Activated CD4-positive, alpha-beta T cell treated with anti-CD3 and anti-CD28 coated beads, Interleukin-2, amount 10 ng/mL, durations not matched to agents 24 days and 14 days (primary cell): ENCODE data around the gene ALDH4A1. TPM values are rescaled to one million over a fixed set of nuclear protein-coding genes. Genes with fewer than 3 reads are reported as not detected.
A peak's percentile ranks its signal among the peaks of the same experiment; 100 is the strongest.
"Not testable (repeated sequence)": the region's sequence is repeated elsewhere in the genome, so short reads cannot be mapped to it uniquely, and the experiment has no call there.

Source experiments
- DNase-seq: peaks from one replicate; pipeline ENCODE4 v3.0.0; 2022
- H3K27ac Mint-ChIP-seq: one replicate; pipeline ENCODE4 v1.8.0; 2022; ENCODE audit warnings: mild to moderate bottlenecking, mixed read lengths
- H3K27me3 Mint-ChIP-seq: one replicate; pipeline ENCODE4 v1.8.0; 2022; ENCODE audit warnings: mixed read lengths
- H3K36me3 Mint-ChIP-seq: one replicate; pipeline ENCODE4 v1.8.0; 2022; ENCODE audit warnings: low read depth, mild to moderate bottlenecking, mixed read lengths
- H3K4me1 Mint-ChIP-seq: one replicate; pipeline ENCODE4 v1.8.0; 2021; ENCODE audit warnings: mixed read lengths
- H3K4me3 Mint-ChIP-seq: one replicate; pipeline ENCODE4 v1.8.0; 2022; ENCODE audit warnings: mild to moderate bottlenecking, moderate library complexity, mixed read lengths
- H3K9me3 Mint-ChIP-seq: one replicate; pipeline ENCODE4 v1.8.0; 2021; ENCODE audit warnings: mixed read lengths
- intact Hi-C: fragments of 100-400 bp; cut with micrococcal nuclease; formaldehyde crosslinking; loops from one replicate; pipeline ENCODE4 v1.15.1; 2023
- total RNA-seq: library from RNA; stranded (reverse); gene quantifications from 2 replicates; pipeline ENCODE4 v1.2.3, GENCODE V29; 2022

Gene ALDH4A1
- total RNA-seq, 1 donor from 2014 or later = 2.8 TPM

DNA sequence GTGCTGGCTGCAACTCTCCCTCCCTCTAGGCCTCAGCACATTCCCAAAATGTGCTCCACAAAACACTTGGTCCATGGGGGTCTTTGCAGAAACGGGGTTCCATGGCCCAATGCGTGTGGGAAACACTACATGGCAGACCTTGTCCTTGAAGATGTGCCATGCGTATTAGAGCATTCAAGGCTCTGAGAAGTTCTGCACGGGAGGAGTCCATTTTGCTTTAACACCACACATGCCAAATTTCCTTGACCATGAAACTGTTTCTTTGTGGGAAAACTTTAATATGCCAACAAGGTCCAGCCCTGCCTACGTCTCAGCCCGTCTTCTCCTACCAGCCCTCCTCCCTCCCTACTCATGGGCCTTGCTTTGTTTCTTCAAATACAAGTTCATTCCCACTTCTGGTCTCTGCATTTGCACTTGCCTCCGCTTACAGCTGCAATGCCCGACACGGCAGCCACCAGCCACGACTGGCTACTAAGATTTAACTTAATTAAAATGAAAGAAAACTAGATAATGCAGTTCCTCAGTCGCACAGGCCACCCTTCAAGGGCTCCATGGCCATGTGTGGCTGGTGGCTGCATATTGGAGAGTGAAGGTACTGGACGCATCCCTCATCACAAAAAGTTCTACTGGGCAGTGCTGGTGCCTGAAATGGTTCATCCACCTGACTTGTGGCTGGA is 23.7 kb downstream of the ALDH4A1 start:
- Mint-ChIP-seq H3K9me3 (no peaks in the 10 kb centered on the region), H3K27ac (no peak overlapping the region), H3K4me3 (no peak overlapping the region), H3K4me1 (no peaks in the 10 kb centered on the region), H3K36me3 (no peaks in the 10 kb centered on the region), H3K27me3 (no peaks in the 10 kb centered on the region)
- DNase-seq = no peak
- intact Hi-C loops = no loop called here

DNA sequence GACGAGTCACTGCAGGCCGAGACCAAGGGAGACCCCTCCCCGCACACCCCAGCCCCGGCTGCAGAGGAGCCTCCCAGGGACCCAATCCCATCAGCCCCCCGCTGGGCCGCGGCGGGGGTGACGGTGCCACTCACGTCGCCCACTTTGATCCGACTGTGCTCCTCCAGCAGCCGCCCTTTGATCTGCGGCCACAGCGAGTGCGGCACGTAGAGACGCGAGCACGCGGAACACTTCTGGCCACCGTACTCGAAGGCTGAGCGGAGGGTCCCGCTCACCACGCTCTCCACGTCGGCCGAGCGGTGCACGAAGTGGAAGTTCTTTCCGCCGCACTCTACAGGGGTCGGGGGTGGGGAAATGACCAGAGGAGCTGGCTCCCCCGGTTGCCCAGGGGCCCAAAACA is 25.1 kb downstream of the ALDH4A1 start:
- Mint-ChIP-seq H3K4me3 (no peak overlapping the region), H3K9me3 (no peaks in the 10 kb centered on the region), H3K27ac (no peak overlapping the region), H3K27me3 (no peaks in the 10 kb centered on the region), H3K4me1 (no peaks in the 10 kb centered on the region), H3K36me3 (no peaks in the 10 kb centered on the region)
- DNase-seq = no peak
- intact Hi-C loops = no loop called here

DNA sequence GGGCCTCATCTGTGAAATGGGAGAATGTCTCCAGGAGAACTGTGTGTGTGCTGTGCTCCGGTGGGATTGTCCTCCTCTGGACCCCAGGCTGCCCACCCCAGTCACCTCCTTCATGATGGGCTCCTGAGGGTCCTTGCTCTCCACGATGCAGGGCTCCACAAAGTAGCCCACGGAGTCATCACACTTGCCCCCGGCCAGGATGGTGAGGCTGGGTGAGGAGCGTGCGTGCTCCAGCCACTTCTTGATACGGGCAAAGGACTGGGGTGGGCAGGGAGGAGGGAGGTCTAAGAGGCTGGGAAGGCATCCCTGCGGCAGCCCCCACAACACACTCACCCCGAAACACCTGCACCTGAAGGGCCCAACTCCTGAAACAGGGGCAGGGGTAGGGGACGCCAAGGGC is 26.1 kb downstream of the ALDH4A1 start:
- no peaks in the 10 kb centered on the region for H3K9me3 Mint-ChIP-seq
- H3K27ac Mint-ChIP-seq = no peak overlapping the region
- H3K36me3 Mint-ChIP-seq = no peaks in the 10 kb centered on the region
- no peaks in the 10 kb centered on the region for H3K27me3 Mint-ChIP-seq
- H3K4me1 Mint-ChIP-seq = no peaks in the 10 kb centered on the region
- H3K4me3 Mint-ChIP-seq = no peak overlapping the region
- intact Hi-C loops = no loop called here
- no peak for DNase-seq

DNA sequence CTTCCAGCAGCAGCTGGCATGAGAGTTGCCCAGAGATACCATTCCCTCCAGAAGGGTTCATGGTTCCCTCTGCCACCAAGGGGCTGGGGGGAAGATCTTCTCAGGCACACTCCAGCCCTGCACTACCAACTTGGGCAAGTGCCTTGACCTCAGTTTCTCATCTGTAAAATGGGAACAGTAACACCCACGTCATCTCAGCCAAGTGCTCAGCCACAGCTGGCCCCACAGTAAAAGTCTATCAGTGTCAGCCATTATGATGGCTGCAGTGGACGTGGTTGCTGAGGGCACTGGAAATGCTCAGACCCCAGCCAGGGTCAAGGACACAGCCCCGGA is 26.6 kb downstream of the ALDH4A1 start:
- no peak for DNase-seq
- H3K4me3 Mint-ChIP-seq = no peak overlapping the region
- no peaks in the 10 kb centered on the region for H3K4me1 Mint-ChIP-seq
- intact Hi-C loops = no loop called here
- no peaks in the 10 kb centered on the region for H3K27me3 Mint-ChIP-seq
- no peaks in the 10 kb centered on the region for H3K36me3 Mint-ChIP-seq
- H3K9me3 Mint-ChIP-seq = no peaks in the 10 kb centered on the region
- no peak overlapping the region for H3K27ac Mint-ChIP-seq

- peak; percentile 90 for DNase-seq
- Mint-ChIP-seq H3K36me3 (no peaks in the 10 kb centered on the region), H3K4me3 (no peak overlapping the region), H3K4me1 (no peaks in the 10 kb centered on the region), H3K9me3 (no peaks in the 10 kb centered on the region), H3K27me3 (no peaks in the 10 kb centered on the region), H3K27ac (no peak overlapping the region)
- intact Hi-C loops = no loop called here
These were observed 27.1 kb downstream of the ALDH4A1 start for GRCh38 chr1:18875107-18875795.

- no peak for DNase-seq
- Mint-ChIP-seq H3K36me3 (no peaks in the 10 kb centered on the region), H3K4me1 (no peaks in the 10 kb centered on the region), H3K27me3 (no peaks in the 10 kb centered on the region), H3K9me3 (no peaks in the 10 kb centered on the region), H3K4me3 (no peak overlapping the region), H3K27ac (no peak overlapping the region)
- intact Hi-C loops = no loop called here
These were observed 27.8 kb downstream of the ALDH4A1 start for GRCh38 chr1:18874600-18874999.

DNA sequence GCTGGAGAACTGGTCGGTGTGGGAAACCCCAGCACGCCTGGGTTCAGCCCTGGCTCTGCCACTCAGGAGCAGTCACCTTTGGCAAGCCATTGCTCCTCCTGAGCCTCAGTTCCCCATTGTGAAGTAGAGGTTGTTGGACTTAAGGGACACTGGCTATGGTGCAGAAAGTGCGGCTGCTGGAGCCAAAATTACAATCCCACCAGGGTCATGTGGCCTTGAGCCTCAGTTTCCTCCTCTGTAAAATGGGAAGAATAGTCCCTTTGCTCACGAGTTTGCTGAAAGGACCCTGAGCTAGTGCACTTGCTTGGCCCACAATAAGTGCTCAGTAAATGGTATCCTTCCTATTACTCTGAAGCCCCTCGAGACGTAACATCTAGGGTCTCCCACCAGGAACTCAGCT is 28.3 kb downstream of the ALDH4A1 start:
- Mint-ChIP-seq H3K36me3 (no peaks in the 10 kb centered on the region), H3K27me3 (no peaks in the 10 kb centered on the region), H3K4me1 (no peaks in the 10 kb centered on the region), H3K27ac (no peak overlapping the region), H3K9me3 (no peaks in the 10 kb centered on the region), H3K4me3 (no peak overlapping the region)
- intact Hi-C loops = no loop called here
- DNase-seq = no peak

DNA sequence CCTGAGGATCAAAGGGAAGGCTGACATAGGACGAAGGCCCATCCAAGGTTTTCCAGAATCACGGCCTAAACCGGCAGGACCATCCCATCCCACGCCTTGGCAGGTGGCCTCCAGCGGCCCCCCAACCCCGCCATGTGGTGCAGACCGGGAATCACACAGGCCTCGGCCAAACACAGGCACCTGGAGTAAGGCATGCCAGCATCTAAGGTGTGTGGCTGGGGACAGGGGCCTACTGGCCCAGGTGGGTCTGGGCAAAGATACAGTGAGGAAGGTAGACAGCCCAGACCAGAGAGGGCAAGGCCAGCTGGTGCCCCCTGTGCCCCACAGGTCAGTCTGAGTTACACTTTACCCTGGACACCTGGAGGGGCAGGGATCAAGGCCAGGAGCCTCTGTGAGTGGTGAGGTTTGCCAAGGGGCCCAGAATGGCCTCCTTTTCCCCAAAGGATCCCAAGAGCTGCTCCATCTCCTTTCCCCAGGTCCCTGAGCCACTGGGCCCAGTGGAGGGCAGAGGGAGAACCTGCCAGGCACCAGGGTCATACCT is 30.2 kb downstream of the ALDH4A1 start:
- DNase-seq = no peak
- no peak overlapping the region for H3K27ac Mint-ChIP-seq
- intact Hi-C loops = no loop called here
- no peaks in the 10 kb centered on the region for H3K4me1 Mint-ChIP-seq
- no peak overlapping the region for H3K4me3 Mint-ChIP-seq
- H3K9me3 Mint-ChIP-seq = no peaks in the 10 kb centered on the region
- no peaks in the 10 kb centered on the region for H3K27me3 Mint-ChIP-seq
- no peaks in the 10 kb centered on the region for H3K36me3 Mint-ChIP-seq

GRCh38 chr1:18871401-18872070 is 30.8 kb downstream of the ALDH4A1 start:
- Mint-ChIP-seq H3K36me3 (no peaks in the 10 kb centered on the region), H3K9me3 (no peaks in the 10 kb centered on the region), H3K27ac (no peak overlapping the region), H3K27me3 (no peaks in the 10 kb centered on the region), H3K4me3 (no peak overlapping the region), H3K4me1 (no peaks in the 10 kb centered on the region)
- intact Hi-C loops = no loop called here
- no peak for DNase-seq

- H3K27me3 Mint-ChIP-seq = no peaks in the 10 kb centered on the region
- no peak overlapping the region for H3K27ac Mint-ChIP-seq
- intact Hi-C loops = no loop called here
- no peaks in the 10 kb centered on the region for H3K9me3 Mint-ChIP-seq
- no peaks in the 10 kb centered on the region for H3K4me1 Mint-ChIP-seq
- DNase-seq = no peak
- no peaks in the 10 kb centered on the region for H3K36me3 Mint-ChIP-seq
- no peak overlapping the region for H3K4me3 Mint-ChIP-seq
These were observed 31.4 kb downstream of the ALDH4A1 start for GRCh38 chr1:18870957-18871356.

- DNase-seq, H3K9me3 Mint-ChIP-seq, H3K27me3 Mint-ChIP-seq, intact Hi-C loops, H3K4me1 Mint-ChIP-seq, H3K4me3 Mint-ChIP-seq, H3K36me3 Mint-ChIP-seq, H3K27ac Mint-ChIP-seq: not testable (repeated sequence)
These were observed 31.8 kb downstream of the ALDH4A1 start for GRCh38 chr1:18870595-18870865.

- H3K36me3 Mint-ChIP-seq = no peaks in the 10 kb centered on the region
- H3K27me3 Mint-ChIP-seq = peaks cover 2% of the 10 kb centered on the region
- H3K9me3 Mint-ChIP-seq = no peaks in the 10 kb centered on the region
- H3K4me1 Mint-ChIP-seq = no peaks in the 10 kb centered on the region
- no peak overlapping the region for H3K4me3 Mint-ChIP-seq
- DNase-seq = no peak
- H3K27ac Mint-ChIP-seq = peak overlapping the region; percentile 45
- intact Hi-C loops = no loop called here
These were observed 32.3 kb downstream of the ALDH4A1 start for GRCh38 chr1:18869847-18870594.

DNA sequence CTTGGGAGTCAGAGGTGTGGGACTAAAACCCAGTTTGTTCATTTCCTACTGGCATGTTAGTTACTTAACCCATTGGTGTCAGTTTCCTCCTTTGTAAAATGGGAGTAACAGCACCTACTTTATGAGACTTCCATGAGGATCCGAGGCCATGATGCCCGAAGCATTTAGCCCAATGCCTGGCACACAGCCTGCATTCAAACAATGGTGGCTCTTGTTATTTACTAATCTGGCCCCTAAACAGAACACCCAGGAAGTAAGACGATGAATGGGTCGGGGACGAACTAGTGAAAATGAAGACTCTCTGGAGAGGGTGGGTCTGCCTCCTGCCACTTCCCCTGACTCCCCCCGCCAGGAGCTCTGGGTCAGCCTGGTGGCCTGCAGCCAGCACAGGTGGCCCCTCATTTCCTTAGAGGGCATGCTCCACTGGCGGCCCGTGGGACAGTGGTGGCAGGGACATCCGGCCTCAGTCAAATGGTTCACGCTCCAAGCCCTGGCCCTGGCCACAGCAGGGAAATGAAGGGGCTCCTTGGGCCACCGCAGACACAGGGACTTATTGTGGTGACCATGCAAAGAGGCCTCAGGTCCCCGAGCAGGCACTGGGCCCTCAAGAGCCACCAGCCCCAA is 33.4 kb downstream of the ALDH4A1 start:
- no peaks in the 10 kb centered on the region for H3K36me3 Mint-ChIP-seq
- H3K4me1 Mint-ChIP-seq = no peaks in the 10 kb centered on the region
- peaks cover 2% of the 10 kb centered on the region for H3K27me3 Mint-ChIP-seq
- no peak overlapping the region for H3K27ac Mint-ChIP-seq
- no peak for DNase-seq
- no peaks in the 10 kb centered on the region for H3K9me3 Mint-ChIP-seq
- intact Hi-C loops = no loop called here
- H3K4me3 Mint-ChIP-seq = no peak overlapping the region

DNA sequence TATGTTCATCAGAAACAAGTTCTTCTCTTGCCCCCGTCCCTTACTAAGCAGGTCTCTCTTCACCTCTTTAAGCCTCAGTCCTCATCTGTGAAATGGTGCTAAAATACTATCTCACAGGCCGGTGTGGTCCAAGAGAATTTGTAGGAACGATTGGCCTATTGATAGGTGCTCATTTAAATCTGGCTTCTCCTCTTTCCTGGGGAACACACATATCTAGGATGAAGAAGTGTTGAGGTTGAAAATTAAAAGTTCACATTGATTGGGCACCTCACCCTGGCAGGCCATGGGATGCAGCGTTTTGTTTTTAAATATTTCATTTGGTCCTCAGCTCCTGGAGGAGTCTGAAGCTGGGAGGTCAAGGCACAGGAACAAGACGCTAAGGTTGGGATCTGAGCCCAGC is 34.0 kb downstream of the ALDH4A1 start:
- Mint-ChIP-seq H3K27me3 (peaks cover 2% of the 10 kb centered on the region), H3K27ac (no peak overlapping the region), H3K36me3 (no peaks in the 10 kb centered on the region), H3K4me1 (no peaks in the 10 kb centered on the region), H3K4me3 (no peak overlapping the region), H3K9me3 (no peaks in the 10 kb centered on the region)
- no peak for DNase-seq
- intact Hi-C loops = no loop called here
